Endothelial cell of umbilical vein (primary cell): ENCODE data around the gene PCID2.

Source experiments
- EZH2 ChIP-seq: IDR thresholded peaks from 2 replicates; pipeline ENCODE4 v1.6.1; 2012; ENCODE audit warnings: borderline replicate concordance, low read depth, mild to moderate bottlenecking, moderate library complexity, low read length, inconsistent platforms; ENCODE audit not compliant: severe bottlenecking
- MYC ChIP-seq: IDR thresholded peaks from one replicate; pipeline ENCODE4 v1.6.1; 2011; ENCODE audit warnings: mild to moderate bottlenecking, low read depth, low read length
- POLR2A ChIP-seq: IDR thresholded peaks from 2 replicates; pipeline ENCODE4 v1.6.1; 2012; ENCODE audit warnings: low read depth, mild to moderate bottlenecking, control low read depth, low read length
- POLR2AphosphoS5 ChIP-seq: IDR thresholded peaks from 2 replicates; pipeline ENCODE4 v1.6.1; 2012; ENCODE audit warnings: low read depth, mild to moderate bottlenecking, control low read depth, low read length, moderate library complexity; ENCODE audit not compliant: insufficient read depth
- TF ChIP-seq, protein P1 (sequence below), 2 donors: IDR thresholded peaks; 1 replicate in 1 of 2; 2 replicates in 1 of 2; pipeline ENCODE4 v1.5.1; 2011; ENCODE audit warnings: low read length in 2 of 2, mild to moderate bottlenecking in 2 of 2, moderate library complexity in 2 of 2, control low read depth in 1 of 2, inconsistent platforms in 1 of 2, low read depth in 1 of 2; ENCODE audit not compliant: insufficient read depth in 1 of 2; ENCODE audit errors: extremely low read depth in 1 of 2
- TF ChIP-seq, protein P2 (sequence below): IDR thresholded peaks from 2 replicates; pipeline ENCODE4 v1.6.1; 2011; ENCODE audit not compliant: insufficient read depth, insufficient read length

DNA sequence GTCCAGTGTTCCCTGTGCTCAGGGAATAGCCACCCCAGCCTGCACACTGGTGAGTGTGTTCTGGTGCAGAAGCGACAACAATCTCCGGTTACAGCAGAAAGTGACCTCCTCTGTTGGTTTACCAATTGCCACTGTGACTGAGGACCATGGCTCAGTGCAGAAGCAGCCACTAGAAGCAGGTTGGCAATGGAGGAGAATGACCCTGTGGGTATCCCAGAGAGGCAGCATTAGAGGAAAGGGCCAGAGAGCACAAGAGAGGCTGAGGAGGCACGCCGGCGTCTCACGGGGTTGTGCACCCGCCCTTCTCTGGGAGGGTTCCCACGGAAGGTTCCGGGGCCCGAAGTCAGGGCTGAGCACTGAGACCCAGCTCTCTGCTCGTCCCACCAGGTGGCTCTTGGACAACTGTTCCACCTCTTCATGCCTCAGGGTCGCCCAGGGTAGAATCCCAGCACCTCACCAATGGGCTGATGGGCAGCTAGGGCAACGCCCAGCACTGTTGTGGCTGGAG is 36.0 kb downstream of the PCID2 start:
- TF ChIP-seq, protein P1, sequence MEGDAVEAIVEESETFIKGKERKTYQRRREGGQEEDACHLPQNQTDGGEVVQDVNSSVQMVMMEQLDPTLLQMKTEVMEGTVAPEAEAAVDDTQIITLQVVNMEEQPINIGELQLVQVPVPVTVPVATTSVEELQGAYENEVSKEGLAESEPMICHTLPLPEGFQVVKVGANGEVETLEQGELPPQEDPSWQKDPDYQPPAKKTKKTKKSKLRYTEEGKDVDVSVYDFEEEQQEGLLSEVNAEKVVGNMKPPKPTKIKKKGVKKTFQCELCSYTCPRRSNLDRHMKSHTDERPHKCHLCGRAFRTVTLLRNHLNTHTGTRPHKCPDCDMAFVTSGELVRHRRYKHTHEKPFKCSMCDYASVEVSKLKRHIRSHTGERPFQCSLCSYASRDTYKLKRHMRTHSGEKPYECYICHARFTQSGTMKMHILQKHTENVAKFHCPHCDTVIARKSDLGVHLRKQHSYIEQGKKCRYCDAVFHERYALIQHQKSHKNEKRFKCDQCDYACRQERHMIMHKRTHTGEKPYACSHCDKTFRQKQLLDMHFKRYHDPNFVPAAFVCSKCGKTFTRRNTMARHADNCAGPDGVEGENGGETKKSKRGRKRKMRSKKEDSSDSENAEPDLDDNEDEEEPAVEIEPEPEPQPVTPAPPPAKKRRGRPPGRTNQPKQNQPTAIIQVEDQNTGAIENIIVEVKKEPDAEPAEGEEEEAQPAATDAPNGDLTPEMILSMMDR (IDR thresholded peaks at IDR 0.05; ENCODE audit: extremely low read depth in 1 of 2, insufficient read depth in 1 of 2, low read depth in 1 of 2, low read length in 2 of 2): no peak
- TF ChIP-seq POLR2A (no peak), POLR2AphosphoS5 (no peak), EZH2 (no peak), MYC (no peak)
- TF ChIP-seq, protein P2, sequence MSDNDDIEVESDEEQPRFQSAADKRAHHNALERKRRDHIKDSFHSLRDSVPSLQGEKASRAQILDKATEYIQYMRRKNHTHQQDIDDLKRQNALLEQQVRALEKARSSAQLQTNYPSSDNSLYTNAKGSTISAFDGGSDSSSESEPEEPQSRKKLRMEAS: no peak
